HPDE6-E6E7 (cell line): ENCODE measurements around the gene SH3YL1.

ENCODE experiments used
- DNase-seq: peaks from one replicate; pipeline ENCODE4 v3.0.0; 2011; ENCODE audit warnings: missing footprints; ENCODE audit errors: extremely low spot score

The SH3YL1 gene

GRCh38 chr2:282371-283263 is 18.8 kb upstream of the SH3YL1 start:
- no peak for DNase-seq

GRCh38 chr2:281381-281780 is 17.5 kb upstream of the SH3YL1 start:
- DNase-seq, result no peak

GRCh38 chr2:280650-281110 is 16.8 kb upstream of the SH3YL1 start:
- no peak for DNase-seq

DNA sequence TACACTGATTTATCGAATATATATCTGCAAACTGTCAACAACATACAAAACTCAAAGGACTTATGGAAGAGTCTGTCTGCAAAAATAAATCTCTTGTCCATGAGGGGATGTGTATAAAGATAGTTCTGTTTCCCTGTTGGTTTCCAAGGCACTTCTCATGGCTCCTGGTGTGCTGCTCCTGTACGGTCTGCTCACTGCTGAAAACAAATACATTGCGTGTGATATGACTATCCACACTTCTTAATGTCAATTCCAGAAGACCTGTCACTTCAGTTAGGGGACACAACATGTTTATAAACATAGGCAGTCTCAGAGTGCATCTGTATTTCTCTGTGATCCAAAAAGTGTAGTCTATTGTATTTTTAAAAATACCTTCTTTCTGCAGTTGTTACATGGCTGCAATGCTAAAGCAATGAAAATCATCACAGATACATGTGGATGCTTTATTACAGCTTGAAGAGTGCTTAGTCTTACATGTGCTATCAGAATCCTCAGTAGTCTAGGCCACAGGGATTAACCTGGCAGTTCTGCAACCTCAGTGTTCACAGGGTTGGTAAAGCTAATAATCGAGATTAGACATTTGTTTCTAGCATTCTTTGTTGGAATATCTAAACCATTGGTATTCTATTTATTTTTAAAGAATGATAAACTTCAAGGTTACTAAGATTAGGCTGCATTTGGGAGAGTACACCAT is 16.3 kb upstream of the SH3YL1 start:
- no peak for DNase-seq

DNA sequence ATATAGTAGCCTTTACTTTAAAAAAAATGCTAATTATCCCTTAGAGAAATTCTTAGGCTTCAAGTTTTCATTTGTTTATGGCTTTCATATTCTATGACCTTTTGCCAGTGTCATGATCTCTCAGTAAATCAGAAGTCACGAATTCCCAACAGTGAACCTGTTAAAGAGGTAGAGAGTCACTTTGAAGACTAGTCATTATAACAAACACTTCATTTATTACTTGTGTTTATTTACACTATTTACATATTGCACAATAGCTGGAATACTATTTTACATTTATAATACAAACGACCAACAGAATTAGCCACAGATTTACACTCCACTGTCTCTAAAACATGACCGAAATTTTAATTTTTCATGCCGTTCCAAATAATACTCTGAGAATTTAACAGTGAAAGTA is 15.5 kb upstream of the SH3YL1 start:
- no peak for DNase-seq

GRCh38 chr2:278927-279320 is 15.1 kb upstream of the SH3YL1 start:
- no peak for DNase-seq

- no peak for DNase-seq
These were observed 14.6 kb upstream of the SH3YL1 start for GRCh38 chr2:278312-278926.

GRCh38 chr2:275466-275865 is 11.6 kb upstream of the SH3YL1 start:
- no peak for DNase-seq

- no peak for DNase-seq
These were observed 10.7 kb upstream of the SH3YL1 start for GRCh38 chr2:274503-274902.

DNA sequence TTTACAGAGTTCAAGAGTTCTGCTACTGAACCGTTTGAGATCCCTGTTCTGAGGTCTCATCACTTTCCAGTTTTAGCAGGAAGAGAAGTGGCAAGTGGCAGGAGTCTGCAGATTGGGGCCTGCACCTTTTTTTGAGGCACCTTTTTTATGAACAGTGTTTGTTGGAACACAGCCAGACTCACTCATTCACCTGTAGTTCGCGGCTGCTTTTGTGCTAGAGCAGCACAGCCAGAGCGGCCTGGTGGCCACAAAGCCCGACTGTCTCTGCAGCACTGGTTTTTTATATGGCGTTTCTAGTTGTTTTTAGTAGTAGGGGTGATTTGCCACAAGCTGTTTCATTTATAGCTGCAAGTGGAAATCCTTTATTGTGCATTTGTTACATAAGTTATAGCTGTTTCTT is 9.5 kb upstream of the SH3YL1 start:
- no peak for DNase-seq

GRCh38 chr2:271917-272316 is 8.1 kb upstream of the SH3YL1 start:
- DNase-seq, result no peak

DNA sequence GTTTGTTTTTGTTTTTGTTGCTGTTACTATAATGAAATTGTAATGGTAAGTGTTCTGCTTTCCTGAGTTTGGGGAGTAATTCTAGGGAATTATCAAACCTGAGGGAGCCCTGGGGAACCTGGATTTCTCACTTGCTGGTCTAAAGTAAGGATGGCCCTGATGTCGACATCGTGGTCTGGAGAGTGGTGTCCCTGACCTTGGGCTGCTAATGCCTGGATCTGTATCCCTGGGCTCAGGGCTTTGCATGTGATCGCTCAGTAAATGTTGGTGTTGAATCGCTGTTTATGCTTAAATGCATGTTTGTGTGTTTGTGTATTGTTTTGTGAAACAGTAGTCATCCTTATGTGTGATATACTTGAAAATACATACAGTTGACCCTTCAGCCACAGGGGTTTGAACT is 7.0 kb upstream of the SH3YL1 start:
- DNase-seq, result no peak

- DNase-seq, result no peak
These were observed 5.7 kb upstream of the SH3YL1 start for GRCh38 chr2:269356-270030.

- no peak for DNase-seq
These were observed 4.5 kb upstream of the SH3YL1 start for GRCh38 chr2:268323-268722.

GRCh38 chr2:264493-265468 is 949 bp upstream of the SH3YL1 start, which contains the start of gene ACP1:
Gene ACP1, plus strand, starts transcription at chr2:264947. Its CDS starts 18 bp downstream, at chr2:264965.
- DNase-seq, result peak; percentile 94

GRCh38 chr2:263022-263738 is 652 bp downstream of the SH3YL1 start:
- DNase-seq, result no peak

DNA sequence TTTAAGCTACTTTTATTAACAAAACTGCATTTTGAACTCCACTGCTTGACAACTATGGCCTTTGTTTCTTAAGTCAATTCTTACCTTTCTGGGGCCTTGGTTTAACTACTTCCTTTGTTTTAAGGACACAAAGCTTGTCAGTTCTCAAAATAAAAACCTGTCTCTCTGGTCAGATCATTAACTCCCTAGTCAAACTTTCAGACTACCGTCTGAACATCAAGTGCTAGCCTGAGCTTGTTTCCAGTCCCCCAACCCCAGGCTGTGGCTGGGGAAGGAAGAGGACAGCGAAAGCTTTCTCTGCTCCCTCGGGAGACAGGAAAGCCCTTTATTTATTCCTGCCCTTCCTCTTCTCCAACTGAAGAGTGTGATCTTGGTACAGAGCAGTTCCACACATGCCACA is 1.7 kb downstream of the SH3YL1 start:
- DNase-seq, result no peak

DNA sequence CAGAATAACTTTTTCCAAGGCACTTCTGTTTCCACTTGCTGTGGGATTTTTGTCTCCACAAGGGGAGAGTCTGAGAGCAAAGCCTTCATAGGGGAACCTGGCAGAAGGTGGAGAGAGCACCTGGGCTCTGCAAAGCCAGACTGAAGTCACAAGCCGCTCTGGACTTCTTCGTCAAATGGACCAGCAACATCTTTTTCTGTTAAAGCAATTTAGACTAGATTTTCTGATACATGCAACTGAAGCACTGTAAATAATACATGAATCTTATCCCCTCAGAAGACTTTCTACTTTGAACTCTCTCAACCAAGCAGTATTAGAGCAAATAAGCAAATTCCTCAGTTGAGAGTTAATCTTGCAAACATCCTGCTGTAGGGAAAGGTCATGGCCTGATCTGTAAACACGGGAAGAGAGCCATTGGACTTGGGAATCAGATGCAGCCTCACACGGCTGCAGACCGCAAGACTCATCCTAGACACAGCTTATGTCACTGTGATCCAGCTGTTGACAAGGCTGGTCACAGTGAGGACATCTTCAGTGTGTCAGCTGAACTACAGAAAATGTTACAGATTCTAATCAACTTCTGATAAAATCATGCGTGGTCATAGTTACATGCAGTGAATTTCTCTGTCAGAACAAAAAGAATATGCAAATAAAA is 3.2 kb downstream of the SH3YL1 start:
- no peak for DNase-seq

DNA sequence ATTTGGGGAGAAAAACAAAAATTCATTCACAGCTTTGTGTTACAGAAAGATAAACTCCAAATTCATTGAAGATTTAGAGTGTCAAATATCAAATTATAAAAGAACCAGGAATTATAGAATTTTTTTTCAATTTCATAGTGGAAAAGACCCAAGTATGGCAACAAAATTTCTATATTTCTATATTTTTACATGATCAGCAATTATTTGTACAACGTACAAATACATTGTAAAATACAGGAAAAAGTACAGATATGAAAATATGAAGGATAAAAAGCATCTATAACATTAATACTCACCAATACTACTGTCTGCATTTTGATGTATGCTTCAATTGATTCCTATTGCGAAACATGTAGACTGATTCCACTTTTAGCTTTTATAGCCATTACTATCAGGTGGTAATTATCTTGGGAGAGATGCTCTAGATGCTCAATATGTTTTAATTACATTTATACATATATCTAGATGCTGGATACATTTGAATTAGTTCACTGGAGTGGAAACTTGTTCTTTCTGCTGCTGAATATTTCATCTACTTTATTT is 4.0 kb downstream of the SH3YL1 start:
- DNase-seq, result no peak
